ENCODE data around the gene CYP3A7. TPM values are rescaled to one million over a fixed set of nuclear protein-coding genes. Genes with fewer than 3 reads are reported as not detected.

Gene CYP3A7
- total and polyA plus RNA-seq, 2 of the 13 experiments (the other 11 are each of a cell fraction or from before 2014, with no cell fraction given) = 5.8 to 6.4 TPM

DNA sequence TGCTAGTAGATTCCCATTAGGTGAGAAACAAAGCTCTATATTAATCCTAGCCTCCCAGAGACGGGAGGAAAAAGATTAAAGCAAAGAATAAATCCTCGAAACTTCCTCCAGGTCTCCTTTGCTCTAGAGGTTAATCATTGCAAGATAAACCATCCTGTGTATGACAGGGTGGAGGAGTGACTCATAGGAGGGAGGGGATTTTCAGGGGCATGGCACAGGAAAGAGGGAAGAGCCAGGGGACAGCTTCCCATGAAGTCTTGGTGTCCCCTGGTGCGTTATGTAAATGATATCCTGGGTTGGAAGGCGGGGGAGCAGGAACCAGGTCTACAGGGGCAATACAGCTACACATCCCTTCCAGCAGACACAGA lies 56.0 kb downstream of the CYP3A7 start (continued):
- TF ChIP-seq ZNF331 (CRISPR knock-in tag; IDR thresholded peaks at IDR 0.05) (0 out of 2 replicates have a peak, but pooled peaks have one; percentile 38), KDM2A (CRISPR knock-in tag; IDR thresholded peaks at IDR 0.05; ENCODE audit: borderline replicate concordance, low read depth) (no peak), HMGA1 (CRISPR knock-in tag; conservative IDR thresholded peaks at IDR 0.05) (no peak), JUND (CRISPR knock-in tag; IDR thresholded peaks at IDR 0.05) (peak; percentile 82), ZNF550 (CRISPR knock-in tag; IDR thresholded peaks at IDR 0.05; ENCODE audit: borderline replicate concordance) (no peak), ZNF879 (CRISPR knock-in tag; IDR thresholded peaks at IDR 0.05) (no peak), KDM1A (CRISPR knock-in tag; IDR thresholded peaks at IDR 0.05) (no peak), PHF20 (CRISPR knock-in tag; IDR thresholded peaks at IDR 0.05) (no peak), RAD21 (CRISPR knock-in tag; IDR thresholded peaks at IDR 0.05) (no peak), TOE1 (CRISPR knock-in tag; IDR thresholded peaks at IDR 0.05) (no peak), MXI1 (IDR thresholded peaks at IDR 0.05; ENCODE audit: borderline replicate concordance, low read depth, low read length) (no peak), RARA (CRISPR knock-in tag; IDR thresholded peaks at IDR 0.05) (peak; percentile 56), ZNF160 (CRISPR knock-in tag; IDR thresholded peaks at IDR 0.05) (no peak), ZMAT3 (CRISPR knock-in tag; conservative IDR thresholded peaks at IDR 0.05) (no peak)
- TF ChIP-seq, protein P1, sequence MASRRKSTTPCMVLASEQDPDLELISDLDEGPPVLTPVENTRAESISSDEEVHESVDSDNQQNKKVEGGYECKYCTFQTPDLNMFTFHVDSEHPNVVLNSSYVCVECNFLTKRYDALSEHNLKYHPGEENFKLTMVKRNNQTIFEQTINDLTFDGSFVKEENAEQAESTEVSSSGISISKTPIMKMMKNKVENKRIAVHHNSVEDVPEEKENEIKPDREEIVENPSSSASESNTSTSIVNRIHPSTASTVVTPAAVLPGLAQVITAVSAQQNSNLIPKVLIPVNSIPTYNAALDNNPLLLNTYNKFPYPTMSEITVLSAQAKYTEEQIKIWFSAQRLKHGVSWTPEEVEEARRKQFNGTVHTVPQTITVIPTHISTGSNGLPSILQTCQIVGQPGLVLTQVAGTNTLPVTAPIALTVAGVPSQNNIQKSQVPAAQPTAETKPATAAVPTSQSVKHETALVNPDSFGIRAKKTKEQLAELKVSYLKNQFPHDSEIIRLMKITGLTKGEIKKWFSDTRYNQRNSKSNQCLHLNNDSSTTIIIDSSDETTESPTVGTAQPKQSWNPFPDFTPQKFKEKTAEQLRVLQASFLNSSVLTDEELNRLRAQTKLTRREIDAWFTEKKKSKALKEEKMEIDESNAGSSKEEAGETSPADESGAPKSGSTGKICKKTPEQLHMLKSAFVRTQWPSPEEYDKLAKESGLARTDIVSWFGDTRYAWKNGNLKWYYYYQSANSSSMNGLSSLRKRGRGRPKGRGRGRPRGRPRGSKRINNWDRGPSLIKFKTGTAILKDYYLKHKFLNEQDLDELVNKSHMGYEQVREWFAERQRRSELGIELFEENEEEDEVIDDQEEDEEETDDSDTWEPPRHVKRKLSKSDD (CRISPR knock-in tag; IDR thresholded peaks at IDR 0.05; ENCODE audit: low read depth) = no peak
- TF ChIP-seq, protein P2, sequence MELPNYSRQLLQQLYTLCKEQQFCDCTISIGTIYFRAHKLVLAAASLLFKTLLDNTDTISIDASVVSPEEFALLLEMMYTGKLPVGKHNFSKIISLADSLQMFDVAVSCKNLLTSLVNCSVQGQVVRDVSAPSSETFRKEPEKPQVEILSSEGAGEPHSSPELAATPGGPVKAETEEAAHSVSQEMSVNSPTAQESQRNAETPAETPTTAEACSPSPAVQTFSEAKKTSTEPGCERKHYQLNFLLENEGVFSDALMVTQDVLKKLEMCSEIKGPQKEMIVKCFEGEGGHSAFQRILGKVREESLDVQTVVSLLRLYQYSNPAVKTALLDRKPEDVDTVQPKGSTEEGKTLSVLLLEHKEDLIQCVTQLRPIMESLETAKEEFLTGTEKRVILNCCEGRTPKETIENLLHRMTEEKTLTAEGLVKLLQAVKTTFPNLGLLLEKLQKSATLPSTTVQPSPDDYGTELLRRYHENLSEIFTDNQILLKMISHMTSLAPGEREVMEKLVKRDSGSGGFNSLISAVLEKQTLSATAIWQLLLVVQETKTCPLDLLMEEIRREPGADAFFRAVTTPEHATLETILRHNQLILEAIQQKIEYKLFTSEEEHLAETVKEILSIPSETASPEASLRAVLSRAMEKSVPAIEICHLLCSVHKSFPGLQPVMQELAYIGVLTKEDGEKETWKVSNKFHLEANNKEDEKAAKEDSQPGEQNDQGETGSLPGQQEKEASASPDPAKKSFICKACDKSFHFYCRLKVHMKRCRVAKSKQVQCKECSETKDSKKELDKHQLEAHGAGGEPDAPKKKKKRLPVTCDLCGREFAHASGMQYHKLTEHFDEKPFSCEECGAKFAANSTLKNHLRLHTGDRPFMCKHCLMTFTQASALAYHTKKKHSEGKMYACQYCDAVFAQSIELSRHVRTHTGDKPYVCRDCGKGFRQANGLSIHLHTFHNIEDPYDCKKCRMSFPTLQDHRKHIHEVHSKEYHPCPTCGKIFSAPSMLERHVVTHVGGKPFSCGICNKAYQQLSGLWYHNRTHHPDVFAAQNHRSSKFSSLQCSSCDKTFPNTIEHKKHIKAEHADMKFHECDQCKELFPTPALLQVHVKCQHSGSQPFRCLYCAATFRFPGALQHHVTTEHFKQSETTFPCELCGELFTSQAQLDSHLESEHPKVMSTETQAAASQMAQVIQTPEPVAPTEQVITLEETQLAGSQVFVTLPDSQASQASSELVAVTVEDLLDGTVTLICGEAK (IDR thresholded peaks at IDR 0.05) = no peak
- TF ChIP-seq, protein P2 (CRISPR knock-in tag; IDR thresholded peaks at IDR 0.05) = no peak
- TF ChIP-seq, protein P3, sequence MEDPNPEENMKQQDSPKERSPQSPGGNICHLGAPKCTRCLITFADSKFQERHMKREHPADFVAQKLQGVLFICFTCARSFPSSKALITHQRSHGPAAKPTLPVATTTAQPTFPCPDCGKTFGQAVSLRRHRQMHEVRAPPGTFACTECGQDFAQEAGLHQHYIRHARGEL (CRISPR knock-in tag; IDR thresholded peaks at IDR 0.05) = no peak
- TF ChIP-seq, protein P4, sequence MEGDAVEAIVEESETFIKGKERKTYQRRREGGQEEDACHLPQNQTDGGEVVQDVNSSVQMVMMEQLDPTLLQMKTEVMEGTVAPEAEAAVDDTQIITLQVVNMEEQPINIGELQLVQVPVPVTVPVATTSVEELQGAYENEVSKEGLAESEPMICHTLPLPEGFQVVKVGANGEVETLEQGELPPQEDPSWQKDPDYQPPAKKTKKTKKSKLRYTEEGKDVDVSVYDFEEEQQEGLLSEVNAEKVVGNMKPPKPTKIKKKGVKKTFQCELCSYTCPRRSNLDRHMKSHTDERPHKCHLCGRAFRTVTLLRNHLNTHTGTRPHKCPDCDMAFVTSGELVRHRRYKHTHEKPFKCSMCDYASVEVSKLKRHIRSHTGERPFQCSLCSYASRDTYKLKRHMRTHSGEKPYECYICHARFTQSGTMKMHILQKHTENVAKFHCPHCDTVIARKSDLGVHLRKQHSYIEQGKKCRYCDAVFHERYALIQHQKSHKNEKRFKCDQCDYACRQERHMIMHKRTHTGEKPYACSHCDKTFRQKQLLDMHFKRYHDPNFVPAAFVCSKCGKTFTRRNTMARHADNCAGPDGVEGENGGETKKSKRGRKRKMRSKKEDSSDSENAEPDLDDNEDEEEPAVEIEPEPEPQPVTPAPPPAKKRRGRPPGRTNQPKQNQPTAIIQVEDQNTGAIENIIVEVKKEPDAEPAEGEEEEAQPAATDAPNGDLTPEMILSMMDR (CRISPR knock-in tag; IDR thresholded peaks at IDR 0.05) = no peak
